ENCODE results near the gene SEMA5B.

GRCh38 chr3:123076496-123077418 lies 49.2 kb upstream of the SEMA5B start:
- TF ChIP-seq CTCF (IDR thresholded peaks at IDR 0.05) (no peak), POLR2A (IDR thresholded peaks at IDR 0.05) (no peak)

Data from uterus (tissue), 2 donors.